Measurements from ENCODE around the gene EPN1. TPM values are rescaled to one million over a fixed set of nuclear protein-coding genes. Genes with fewer than 3 reads are reported as not detected.

The EPN1 gene
- total RNA-seq, 2 donors from 2014 or later = 179 to 187 TPM

- Histone ChIP-seq H3K36me3 (peaks cover 11% of the 10 kb centered on the region), H3K27ac (peak overlapping the region; percentile 94 to 97), H3K4me1 (peaks cover 0 to 70% of the 10 kb centered on the region in 2 donors), H3K4me3 (peak overlapping the region; percentile 85 to 97), H3K27me3 (no peaks in the 10 kb centered on the region), H3K9me3 (no peaks in the 10 kb centered on the region)
- TF ChIP-seq, protein P1, sequence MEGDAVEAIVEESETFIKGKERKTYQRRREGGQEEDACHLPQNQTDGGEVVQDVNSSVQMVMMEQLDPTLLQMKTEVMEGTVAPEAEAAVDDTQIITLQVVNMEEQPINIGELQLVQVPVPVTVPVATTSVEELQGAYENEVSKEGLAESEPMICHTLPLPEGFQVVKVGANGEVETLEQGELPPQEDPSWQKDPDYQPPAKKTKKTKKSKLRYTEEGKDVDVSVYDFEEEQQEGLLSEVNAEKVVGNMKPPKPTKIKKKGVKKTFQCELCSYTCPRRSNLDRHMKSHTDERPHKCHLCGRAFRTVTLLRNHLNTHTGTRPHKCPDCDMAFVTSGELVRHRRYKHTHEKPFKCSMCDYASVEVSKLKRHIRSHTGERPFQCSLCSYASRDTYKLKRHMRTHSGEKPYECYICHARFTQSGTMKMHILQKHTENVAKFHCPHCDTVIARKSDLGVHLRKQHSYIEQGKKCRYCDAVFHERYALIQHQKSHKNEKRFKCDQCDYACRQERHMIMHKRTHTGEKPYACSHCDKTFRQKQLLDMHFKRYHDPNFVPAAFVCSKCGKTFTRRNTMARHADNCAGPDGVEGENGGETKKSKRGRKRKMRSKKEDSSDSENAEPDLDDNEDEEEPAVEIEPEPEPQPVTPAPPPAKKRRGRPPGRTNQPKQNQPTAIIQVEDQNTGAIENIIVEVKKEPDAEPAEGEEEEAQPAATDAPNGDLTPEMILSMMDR (IDR thresholded peaks at IDR 0.05) = no peak
- DNase-seq (ENCODE audit: low spot score) = no peak
Observed at GRCh38 chr19:55643887-55644176, 31.2 kb upstream of the EPN1 start.

DNA sequence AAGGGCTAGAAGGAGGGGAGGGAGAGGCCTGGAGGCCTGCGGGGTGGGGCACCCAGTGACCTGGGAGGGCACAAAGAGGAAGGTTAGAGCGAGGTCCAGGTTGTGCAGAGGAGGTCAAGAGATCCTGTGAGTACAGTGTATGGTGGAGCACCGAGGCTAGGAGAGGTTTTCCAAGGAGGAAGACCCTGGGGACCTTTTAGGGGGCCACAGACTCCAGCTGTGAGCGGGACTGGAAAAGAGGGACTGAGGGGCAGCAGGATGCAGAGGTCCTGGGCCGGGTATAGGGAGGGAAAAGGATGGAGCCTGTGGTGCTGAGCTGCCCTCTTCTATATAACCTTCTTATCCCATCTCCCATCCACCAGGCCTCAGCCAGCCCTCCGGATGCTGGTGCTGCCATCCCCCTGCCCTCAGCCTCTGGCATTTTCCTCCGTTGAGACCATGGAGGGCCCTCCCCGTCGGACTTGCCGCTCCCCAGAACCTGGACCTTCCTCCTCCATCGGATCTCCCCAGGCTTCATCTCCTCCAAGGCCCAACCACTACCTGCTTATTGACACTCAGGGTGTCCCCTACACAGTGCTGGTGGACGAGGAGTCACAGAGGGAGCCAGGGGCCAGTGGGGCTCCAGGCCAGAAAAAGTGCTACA, 30.7 kb upstream of the EPN1 start:
- H3K4me1 ChIP-seq = peaks cover 0 to 71% of the 10 kb centered on the region in 2 donors
- H3K9me3 ChIP-seq = no peaks in the 10 kb centered on the region
- H3K27me3 ChIP-seq = no peaks in the 10 kb centered on the region
- peak overlapping the region; percentile 85 to 97 for H3K4me3 ChIP-seq
- TF ChIP-seq, protein P1 (IDR thresholded peaks at IDR 0.05) = no peak
- peak overlapping the region; percentile 94 to 97 for H3K27ac ChIP-seq
- DNase-seq (ENCODE audit: low spot score) = no peak
- H3K36me3 ChIP-seq = peaks cover 11% of the 10 kb centered on the region

- peaks cover 0 to 68% of the 10 kb centered on the region in 2 donors for H3K4me1 ChIP-seq
- H3K36me3 ChIP-seq = peaks cover 11% of the 10 kb centered on the region
- no peak for DNase-seq (ENCODE audit: low spot score)
- TF ChIP-seq, protein P1 (IDR thresholded peaks at IDR 0.05) = no peak
- no peaks in the 10 kb centered on the region for H3K9me3 ChIP-seq
- no peak overlapping the region for H3K4me3 ChIP-seq
- H3K27me3 ChIP-seq = no peaks in the 10 kb centered on the region
- H3K27ac ChIP-seq = no peak overlapping the region
Observed at GRCh38 chr19:55644842-55645511, 30.0 kb upstream of the EPN1 start.

- no peaks in the 10 kb centered on the region for H3K9me3 ChIP-seq
- TF ChIP-seq, protein P1 (IDR thresholded peaks at IDR 0.05) = no peak
- H3K4me1 ChIP-seq = peaks cover 0 to 63% of the 10 kb centered on the region in 2 donors
- no peak for DNase-seq (ENCODE audit: low spot score)
- peaks cover 11% of the 10 kb centered on the region for H3K36me3 ChIP-seq
- no peak overlapping the region for H3K4me3 ChIP-seq
- H3K27me3 ChIP-seq = no peaks in the 10 kb centered on the region
- no peak overlapping the region for H3K27ac ChIP-seq
Observed at GRCh38 chr19:55645512-55645881, 29.5 kb upstream of the EPN1 start.

DNA sequence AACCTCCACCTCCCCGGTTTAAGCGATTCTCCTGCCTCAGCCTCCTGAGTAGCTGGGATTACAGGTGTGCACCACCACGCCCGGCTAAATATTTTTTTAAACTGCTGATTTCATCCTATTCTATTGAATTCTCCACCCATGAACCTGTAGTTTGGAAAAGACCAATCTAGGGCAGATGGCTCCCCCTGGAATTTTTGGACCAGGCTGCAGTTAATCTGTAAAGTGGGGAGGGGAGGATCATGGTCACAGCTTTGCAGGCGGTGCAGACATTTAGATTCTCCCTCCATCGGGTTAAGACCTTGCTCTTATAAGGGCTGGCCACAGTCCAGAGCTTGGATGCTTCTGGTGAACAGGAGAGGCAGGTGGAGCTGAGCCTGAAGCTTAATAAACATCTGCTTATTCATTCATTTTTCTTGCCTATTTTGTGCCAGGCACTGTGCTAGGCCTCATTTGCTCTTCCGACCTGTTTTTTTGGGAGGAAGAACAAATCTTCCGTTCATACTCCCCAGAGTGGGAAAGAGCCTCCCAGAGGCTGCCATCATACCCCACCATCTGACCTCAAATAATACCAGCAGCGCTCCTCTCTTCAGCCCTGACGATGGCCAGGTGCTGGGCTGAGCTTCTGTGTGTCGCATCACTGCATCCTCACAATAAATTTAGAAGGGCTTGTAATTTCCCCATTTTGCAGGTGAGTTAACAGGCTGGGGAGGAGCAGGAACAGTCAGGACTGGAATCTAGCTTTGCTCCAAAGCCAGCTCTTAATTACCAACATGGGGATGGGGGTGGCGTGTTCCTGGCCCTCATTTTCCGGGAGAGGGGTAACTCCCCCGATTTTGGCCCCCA, 27.9 kb upstream of the EPN1 start:
- Histone ChIP-seq H3K4me1 (peaks cover 0 to 53% of the 10 kb centered on the region in 2 donors), H3K27ac (peak overlapping the region; percentile 87 to 90), H3K4me3 (peak overlapping the region; percentile 80 to 88), H3K27me3 (no peaks in the 10 kb centered on the region), H3K36me3 (peaks cover 11% of the 10 kb centered on the region), H3K9me3 (no peaks in the 10 kb centered on the region)
- TF ChIP-seq, protein P1 (IDR thresholded peaks at IDR 0.05) = no peak
- DNase-seq (ENCODE audit: low spot score) = no peak
